ENCODE results near the gene ATXN7. TPM values are rescaled to one million over a fixed set of nuclear protein-coding genes. Genes with fewer than 3 reads are reported as not detected.

The ATXN7 gene
- total and polyA plus RNA-seq, 2 experiments from 2014 or later = 3.0 to 14.4 TPM

GRCh38 chr3:63830526-63830925 is 33.1 kb upstream of the ATXN7 start:
- no peak overlapping the region for H3K4me2 ChIP-seq
- TF ChIP-seq EZH2 (IDR thresholded peaks at IDR 0.05; ENCODE audit: borderline replicate concordance) (no peak), CTCF (IDR thresholded peaks at IDR 0.05; ENCODE audit: poor library complexity) (no peak), EZH2phosphoT487 (IDR thresholded peaks at IDR 0.05; ENCODE audit: low read depth, severe bottlenecking, unreplicated experiment) (no peak)
- H2AFZ ChIP-seq = no peak overlapping the region
- H3K4me1 ChIP-seq (ENCODE audit: insufficient read depth) = no peaks in the 10 kb centered on the region
- no peaks in the 10 kb centered on the region for H3K9me2 ChIP-seq (replicated peaks; ENCODE audit: insufficient read depth)
- no peaks in the 10 kb centered on the region for H3K79me2 ChIP-seq
- H3K27ac ChIP-seq = no peak overlapping the region
- no peaks in the 10 kb centered on the region for H3K9me3 ChIP-seq (ENCODE audit: low read depth)
- peaks cover 3% of the 10 kb centered on the region for H3K36me3 ChIP-seq (replicated peaks; ENCODE audit: insufficient read depth, low read depth)
- 86% methylated on average over 6 of the region's 6 CpGs for WGBS (ENCODE audit: low lambda C conversion rate, missing lambda C conversion rate)
- no peaks in the 10 kb centered on the region for H4K20me1 ChIP-seq (ENCODE audit: insufficient read depth, poor library complexity, severe bottlenecking)
- DNase-seq (ENCODE audit: low spot score) = no peak
- H3K4me3 ChIP-seq = no peak overlapping the region
- no peaks in the 10 kb centered on the region for H3K27me3 ChIP-seq

GRCh38 chr3:63832395-63832794 is 31.3 kb upstream of the ATXN7 start:
- no peaks in the 10 kb centered on the region for H3K27me3 ChIP-seq
- TF ChIP-seq CTCF (IDR thresholded peaks at IDR 0.05; ENCODE audit: poor library complexity) = no peak
- TF ChIP-seq EZH2phosphoT487 (IDR thresholded peaks at IDR 0.05; ENCODE audit: low read depth, severe bottlenecking, unreplicated experiment) = no peak
- TF ChIP-seq EZH2 (IDR thresholded peaks at IDR 0.05; ENCODE audit: borderline replicate concordance) = no peak
- no peak for DNase-seq (ENCODE audit: low spot score)
- WGBS (ENCODE audit: low lambda C conversion rate, missing lambda C conversion rate) = 94% methylated on average over 6 of the region's 6 CpGs
- no peaks in the 10 kb centered on the region for H4K20me1 ChIP-seq (ENCODE audit: insufficient read depth, poor library complexity, severe bottlenecking)
- H3K79me2 ChIP-seq = no peaks in the 10 kb centered on the region
- no peak overlapping the region for H3K4me3 ChIP-seq
- peaks cover 3% of the 10 kb centered on the region for H3K36me3 ChIP-seq (replicated peaks; ENCODE audit: insufficient read depth, low read depth)
- no peaks in the 10 kb centered on the region for H3K9me2 ChIP-seq (replicated peaks; ENCODE audit: insufficient read depth)
- no peak overlapping the region for H2AFZ ChIP-seq
- no peak overlapping the region for H3K27ac ChIP-seq
- H3K4me2 ChIP-seq = no peak overlapping the region
- no peaks in the 10 kb centered on the region for H3K9me3 ChIP-seq (ENCODE audit: low read depth)
- no peaks in the 10 kb centered on the region for H3K4me1 ChIP-seq (ENCODE audit: insufficient read depth)

- no peak for DNase-seq (ENCODE audit: low spot score)
- Histone ChIP-seq H3K9me3 (ENCODE audit: low read depth) (no peaks in the 10 kb centered on the region), H3K4me2 (no peak overlapping the region), H3K9me2 (replicated peaks; ENCODE audit: insufficient read depth) (no peaks in the 10 kb centered on the region), H3K36me3 (replicated peaks; ENCODE audit: insufficient read depth, low read depth) (no peaks in the 10 kb centered on the region), H3K79me2 (peaks cover 28% of the 10 kb centered on the region), H3K4me3 (no peak overlapping the region), H3K27me3 (no peaks in the 10 kb centered on the region), H3K4me1 (ENCODE audit: insufficient read depth) (no peaks in the 10 kb centered on the region), H4K20me1 (ENCODE audit: insufficient read depth, poor library complexity, severe bottlenecking) (no peaks in the 10 kb centered on the region), H2AFZ (no peak overlapping the region), H3K27ac (no peak overlapping the region)
- no peak for TF ChIP-seq CTCF (IDR thresholded peaks at IDR 0.05; ENCODE audit: poor library complexity)
- TF ChIP-seq EZH2 (IDR thresholded peaks at IDR 0.05; ENCODE audit: borderline replicate concordance) = no peak
- no peak for TF ChIP-seq EZH2phosphoT487 (IDR thresholded peaks at IDR 0.05; ENCODE audit: low read depth, severe bottlenecking, unreplicated experiment)
- WGBS (ENCODE audit: low lambda C conversion rate, missing lambda C conversion rate) = 0% methylated on average over 1 of the region's 1 CpG
Observed at GRCh38 chr3:63841704-63842103, 22.0 kb upstream of the ATXN7 start.

GRCh38 chr3:63842127-63842526 is 21.5 kb upstream of the ATXN7 start:
- H3K4me1 ChIP-seq (ENCODE audit: insufficient read depth) = no peaks in the 10 kb centered on the region
- H3K27ac ChIP-seq = no peak overlapping the region
- no peaks in the 10 kb centered on the region for H3K36me3 ChIP-seq (replicated peaks; ENCODE audit: insufficient read depth, low read depth)
- no peaks in the 10 kb centered on the region for H4K20me1 ChIP-seq (ENCODE audit: insufficient read depth, poor library complexity, severe bottlenecking)
- H3K27me3 ChIP-seq = no peaks in the 10 kb centered on the region
- H3K79me2 ChIP-seq = peaks cover 32% of the 10 kb centered on the region
- TF ChIP-seq EZH2phosphoT487 (IDR thresholded peaks at IDR 0.05; ENCODE audit: low read depth, severe bottlenecking, unreplicated experiment) = no peak
- TF ChIP-seq EZH2 (IDR thresholded peaks at IDR 0.05; ENCODE audit: borderline replicate concordance) = no peak
- TF ChIP-seq CTCF (IDR thresholded peaks at IDR 0.05; ENCODE audit: poor library complexity) = no peak
- no peak overlapping the region for H3K4me2 ChIP-seq
- no peak for DNase-seq (ENCODE audit: low spot score)
- H3K9me2 ChIP-seq (replicated peaks; ENCODE audit: insufficient read depth) = no peaks in the 10 kb centered on the region
- H3K4me3 ChIP-seq = no peak overlapping the region
- H2AFZ ChIP-seq = no peak overlapping the region
- H3K9me3 ChIP-seq (ENCODE audit: low read depth) = no peaks in the 10 kb centered on the region

Measured in hepatocyte (in vitro differentiated cells).